NB4 (cell line): ENCODE measurements around the gene SHISA6.

ENCODE experiments used
- POLR2A ChIP-seq: IDR thresholded peaks from 2 replicates; pipeline ENCODE4 v1.6.1; 2011; ENCODE audit warnings: mild to moderate bottlenecking; ENCODE audit not compliant: insufficient read length; ENCODE audit errors: extremely low read depth
- TF ChIP-seq, protein P1 (sequence below): IDR thresholded peaks from one replicate; pipeline ENCODE4 v1.5.1; 2012; ENCODE audit warnings: low read depth, low read length

DNA sequence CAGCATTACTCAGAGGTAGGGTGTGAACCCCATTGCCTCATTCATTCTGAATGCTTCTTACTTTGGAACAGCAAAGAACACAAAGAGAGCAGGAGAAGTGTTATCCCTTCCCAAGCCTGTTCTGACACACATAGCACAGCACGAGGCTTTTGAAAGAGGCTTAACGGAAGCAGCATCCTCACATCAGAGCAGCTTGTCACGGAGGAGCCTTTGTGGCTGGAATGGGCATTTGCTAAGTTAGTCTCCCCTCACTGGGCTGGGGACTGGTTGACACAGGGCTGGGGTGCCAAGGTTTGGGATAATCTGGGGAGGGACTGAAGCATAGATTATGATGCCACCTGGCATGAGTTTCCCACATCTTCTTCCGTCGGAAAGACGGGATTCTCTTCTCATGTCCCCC lies 189.7 kb downstream of the SHISA6 start:
- TF ChIP-seq, protein P1, sequence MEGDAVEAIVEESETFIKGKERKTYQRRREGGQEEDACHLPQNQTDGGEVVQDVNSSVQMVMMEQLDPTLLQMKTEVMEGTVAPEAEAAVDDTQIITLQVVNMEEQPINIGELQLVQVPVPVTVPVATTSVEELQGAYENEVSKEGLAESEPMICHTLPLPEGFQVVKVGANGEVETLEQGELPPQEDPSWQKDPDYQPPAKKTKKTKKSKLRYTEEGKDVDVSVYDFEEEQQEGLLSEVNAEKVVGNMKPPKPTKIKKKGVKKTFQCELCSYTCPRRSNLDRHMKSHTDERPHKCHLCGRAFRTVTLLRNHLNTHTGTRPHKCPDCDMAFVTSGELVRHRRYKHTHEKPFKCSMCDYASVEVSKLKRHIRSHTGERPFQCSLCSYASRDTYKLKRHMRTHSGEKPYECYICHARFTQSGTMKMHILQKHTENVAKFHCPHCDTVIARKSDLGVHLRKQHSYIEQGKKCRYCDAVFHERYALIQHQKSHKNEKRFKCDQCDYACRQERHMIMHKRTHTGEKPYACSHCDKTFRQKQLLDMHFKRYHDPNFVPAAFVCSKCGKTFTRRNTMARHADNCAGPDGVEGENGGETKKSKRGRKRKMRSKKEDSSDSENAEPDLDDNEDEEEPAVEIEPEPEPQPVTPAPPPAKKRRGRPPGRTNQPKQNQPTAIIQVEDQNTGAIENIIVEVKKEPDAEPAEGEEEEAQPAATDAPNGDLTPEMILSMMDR = no peak
- no peak for TF ChIP-seq POLR2A
